GM18499 (cell line): ENCODE data around the gene KIF20A.
"Not testable (repeated sequence)": the region's sequence is repeated elsewhere in the genome, so short reads cannot be mapped to it uniquely, and the experiment has no call there.

Source experiments
- ATAC-seq: cut with Tn5 transposase; IDR thresholded peaks from one replicate; pipeline ENCODE4 v1.9.1; 2021; ENCODE audit warnings: moderate number of reproducible peaks; ENCODE audit not compliant: insufficient read depth, unreplicated experiment

KIF20A gene

GRCh38 chr5:138180841-138181240, 1.9 kb downstream of the KIF20A start:
- ATAC-seq = no peak

GRCh38 chr5:138182808-138183207, 3.9 kb downstream of the KIF20A start:
- no peak for ATAC-seq

- peak; percentile 39 for ATAC-seq
These were observed 7.1 kb downstream of the KIF20A start for GRCh38 chr5:138186002-138186447.

GRCh38 chr5:138188626-138189025, 9.7 kb downstream of the KIF20A start:
- ATAC-seq = no peak

GRCh38 chr5:138192826-138193225, 13.9 kb downstream of the KIF20A start:
- ATAC-seq = no peak

- ATAC-seq = not testable (repeated sequence)
These were observed 14.9 kb downstream of the KIF20A start for GRCh38 chr5:138193859-138194258.

DNA sequence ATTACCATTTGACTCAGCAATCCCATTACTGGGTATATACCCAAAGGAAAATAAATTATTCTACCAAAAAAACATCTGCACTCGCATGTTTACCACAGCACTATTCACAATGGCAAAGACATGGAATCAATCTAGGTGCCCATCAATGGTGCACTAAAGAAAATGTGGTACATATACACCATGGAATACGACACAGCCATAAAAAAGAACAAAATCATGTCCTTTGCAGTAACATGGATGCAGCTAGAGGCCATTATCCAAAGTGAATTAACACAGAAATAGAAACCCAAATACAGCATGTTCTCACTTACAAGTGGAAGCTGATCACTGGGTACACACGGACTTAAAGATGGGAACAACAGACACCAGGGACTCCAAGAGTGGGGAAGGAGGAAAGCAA, 32.1 kb downstream of the KIF20A start:
- no peak for ATAC-seq

- ATAC-seq = peak; percentile 8
These were observed 33.9 kb downstream of the KIF20A start for GRCh38 chr5:138212828-138213160.

DNA sequence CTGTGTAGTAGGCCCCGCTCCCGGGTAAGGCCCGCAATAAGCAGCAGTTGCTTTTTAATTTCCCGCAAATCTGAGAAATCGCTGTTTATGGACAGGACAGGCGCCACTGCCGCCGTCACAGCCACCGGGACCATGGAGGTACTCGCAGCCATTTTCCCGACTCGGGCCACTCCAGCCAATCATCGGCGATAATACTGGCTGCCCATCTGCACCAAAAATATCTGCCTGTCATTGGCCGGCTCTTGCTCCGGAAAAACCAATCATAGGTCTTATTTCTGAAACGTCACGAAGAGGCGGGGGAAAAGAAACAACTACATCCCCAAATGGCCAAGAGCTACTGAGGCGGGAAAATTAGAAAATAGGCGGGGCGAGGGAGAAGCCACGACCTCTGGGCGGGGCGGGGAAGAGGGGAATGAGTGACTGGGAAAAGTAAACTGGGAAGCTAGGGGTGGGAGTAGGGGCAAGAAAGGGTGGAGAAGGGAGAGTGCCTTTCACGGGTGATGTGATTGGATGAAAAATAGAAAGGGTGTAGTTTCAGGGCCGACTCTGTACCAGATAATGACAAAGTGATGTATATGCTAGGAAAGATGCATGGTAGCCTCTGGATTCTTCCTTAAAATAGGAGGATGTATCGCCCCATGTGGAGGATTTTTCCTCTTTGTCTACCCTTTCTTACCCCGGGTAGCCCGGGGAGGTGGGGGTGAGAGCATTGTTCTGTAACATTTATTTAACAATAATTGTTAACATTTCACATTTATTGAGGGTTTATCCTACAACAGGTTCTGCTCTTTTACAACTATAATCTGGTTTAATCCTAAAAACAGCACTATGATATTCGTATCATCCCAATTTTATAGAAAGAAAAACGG, 34.5 kb downstream of the KIF20A start, which contains the start of gene CDC23:
Gene CDC23, minus strand, starts transcription at position 163 of the 869 bp plus-strand sequence. Its CDS starts 11 bp downstream, at position 152.
- ATAC-seq = peak; percentile 84

- ATAC-seq = no peak
These were observed 37.9 kb downstream of the KIF20A start for GRCh38 chr5:138216799-138217198.

- ATAC-seq = no peak
These were observed 44.6 kb downstream of the KIF20A start for GRCh38 chr5:138223532-138223931.

DNA sequence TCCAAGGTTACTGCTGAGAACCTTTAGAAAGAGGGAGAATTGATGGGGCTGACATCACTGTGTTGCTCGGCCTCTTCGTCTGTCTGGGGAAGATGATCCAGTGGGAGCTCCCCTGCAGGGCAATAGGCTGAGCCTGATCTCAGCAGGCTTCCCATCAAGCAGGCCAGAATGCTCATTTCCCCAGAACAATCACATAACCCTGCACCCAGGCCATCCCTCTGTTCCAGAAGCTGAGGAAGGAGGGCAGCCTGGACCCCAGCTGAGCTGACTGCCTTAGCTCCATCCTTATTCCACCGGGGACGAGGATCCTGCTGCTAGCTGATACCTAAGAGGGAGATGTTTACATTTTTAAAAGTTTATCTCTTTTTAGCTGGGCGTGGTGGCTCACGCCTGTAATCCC, 45.8 kb downstream of the KIF20A start:
- ATAC-seq = no peak

DNA sequence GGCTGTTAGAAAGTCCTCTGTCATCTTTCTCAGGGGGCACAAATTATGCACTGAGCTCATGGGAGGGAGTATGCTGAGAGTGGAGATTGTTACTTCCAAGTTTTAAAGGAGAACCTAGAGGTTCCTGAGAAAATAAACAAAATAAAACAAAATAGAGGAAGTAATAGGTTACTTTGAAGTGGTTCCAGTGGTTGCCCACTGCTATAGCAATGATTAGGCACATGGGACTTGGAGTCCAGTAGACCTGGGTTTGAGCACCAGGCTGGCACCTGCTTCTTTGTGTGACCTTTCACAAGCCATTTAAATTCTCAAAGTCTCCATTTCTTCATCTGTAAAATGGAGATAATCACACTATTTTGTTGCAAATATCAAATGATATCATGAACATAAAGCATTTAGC, 48.0 kb downstream of the KIF20A start:
- ATAC-seq = no peak

DNA sequence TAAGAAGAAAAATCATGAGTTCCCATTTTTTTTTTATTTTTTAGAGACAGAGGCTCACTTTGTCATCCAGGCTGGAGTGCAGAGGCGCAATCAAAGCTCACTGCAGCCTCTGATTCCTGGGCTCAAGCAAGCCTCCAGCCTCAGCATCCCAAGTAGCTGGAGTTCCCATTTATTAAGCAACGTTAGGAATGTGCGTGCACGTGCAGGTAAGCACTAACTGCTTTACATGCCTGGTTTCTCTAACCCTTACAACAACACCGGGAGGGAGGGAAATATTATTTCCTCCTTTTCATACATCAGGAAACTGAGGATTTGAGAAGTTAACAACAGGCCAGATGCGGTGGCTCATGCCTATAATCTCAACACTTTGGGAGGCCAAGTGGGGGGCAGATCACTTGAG, 50.5 kb downstream of the KIF20A start:
- no peak for ATAC-seq

- no peak for ATAC-seq
These were observed 51.3 kb downstream of the KIF20A start for GRCh38 chr5:138230261-138230660.

DNA sequence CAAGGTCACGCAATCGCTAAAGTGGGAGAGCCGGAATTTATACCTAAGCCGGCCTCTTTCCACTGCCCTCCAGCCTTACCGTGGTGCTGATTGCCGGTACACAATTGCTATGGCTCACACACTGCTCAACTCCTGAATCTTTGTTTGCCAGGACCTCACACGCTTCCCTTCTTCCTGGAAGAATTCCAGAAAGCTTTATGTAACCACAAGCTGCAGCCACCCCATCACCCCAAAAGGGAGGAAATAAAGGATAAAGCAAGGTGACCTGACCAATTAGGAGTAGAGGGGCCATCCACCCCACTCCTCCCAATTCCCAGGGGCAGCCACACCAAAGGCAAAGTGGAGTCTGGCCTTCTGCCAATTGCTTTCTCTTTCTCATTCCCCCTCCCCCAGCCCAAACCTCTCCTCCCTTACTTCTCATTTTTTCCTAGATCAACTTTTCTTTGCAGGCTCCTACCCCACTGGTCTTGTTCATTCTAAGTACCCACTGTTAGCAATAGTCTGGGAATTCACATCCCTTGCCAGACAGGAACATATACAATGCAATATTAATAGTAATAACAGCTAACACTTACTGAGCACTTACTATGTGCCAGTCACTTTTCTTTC, 52.2 kb downstream of the KIF20A start:
- ATAC-seq = no peak

DNA sequence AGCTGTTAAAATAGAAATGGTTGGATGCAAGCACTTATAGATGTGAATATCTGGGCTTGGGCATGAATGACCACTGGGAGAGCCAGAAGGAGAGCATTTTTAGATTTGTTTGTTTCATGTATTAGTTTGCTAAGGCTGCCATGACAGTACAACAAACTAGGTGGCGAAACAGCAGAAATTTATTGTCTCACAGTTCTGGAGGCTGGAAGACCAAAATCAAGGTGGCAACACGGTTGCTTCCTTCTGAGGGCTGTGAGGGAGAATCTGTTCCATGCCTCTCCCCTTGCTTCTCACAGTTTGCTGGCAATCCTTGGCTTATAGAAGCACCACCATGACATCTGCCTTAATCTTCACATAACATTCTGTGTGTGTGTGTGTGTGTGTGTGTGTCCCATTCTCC, 54.4 kb downstream of the KIF20A start:
- ATAC-seq = no peak

- no peak for ATAC-seq
These were observed 55.7 kb downstream of the KIF20A start for GRCh38 chr5:138234651-138235050.
